ENCODE results near the gene LARP1.
"Not testable (repeated sequence)": the region's sequence is repeated elsewhere in the genome, so short reads cannot be mapped to it uniquely, and the experiment has no call there.

The LARP1 gene

DNA sequence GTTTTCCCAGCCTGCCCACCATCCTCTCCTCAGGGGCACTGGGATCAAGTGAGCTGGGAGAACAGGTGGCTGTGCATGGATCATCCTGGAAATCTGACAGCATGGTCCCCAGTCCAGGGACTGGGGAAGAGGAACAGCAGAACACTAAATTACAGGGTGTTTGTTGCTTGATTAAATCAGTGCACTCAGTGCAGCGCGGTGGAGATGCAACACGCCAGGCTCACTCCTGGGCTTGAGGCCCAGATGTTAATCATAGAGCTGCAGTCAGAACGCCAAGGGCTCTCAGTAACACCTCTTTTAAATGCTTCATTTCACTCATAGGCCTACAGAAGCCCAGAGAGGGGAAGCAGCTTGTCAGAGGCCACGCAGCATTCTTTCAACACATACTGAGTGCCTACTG, 14.2 kb upstream of the LARP1 start:
- TF ChIP-seq POLR2AphosphoS5 (IDR thresholded peaks at IDR 0.05; ENCODE audit: borderline replicate concordance, low read depth, low read length) = no peak
- TF ChIP-seq EZH2 (IDR thresholded peaks at IDR 0.05) = no peak
- no peak for TF ChIP-seq FOXP2 (optimal IDR thresholded peaks at IDR 0.05; ENCODE audit: control extremely low read depth, extremely low read length, insufficient read depth)
- no peak overlapping the region for H3K9ac ChIP-seq (ENCODE audit: insufficient read length)
- no peak overlapping the region for H3K27ac ChIP-seq
- DNase-seq (ENCODE audit: low read depth, low spot score) = no peak
- H3K9me3 ChIP-seq (ENCODE audit: low read depth, low read length) = no peaks in the 10 kb centered on the region
- no peak overlapping the region for H3K4me3 ChIP-seq
- H3K36me3 ChIP-seq (ENCODE audit: insufficient read depth, low read length) = no peaks in the 10 kb centered on the region

DNA sequence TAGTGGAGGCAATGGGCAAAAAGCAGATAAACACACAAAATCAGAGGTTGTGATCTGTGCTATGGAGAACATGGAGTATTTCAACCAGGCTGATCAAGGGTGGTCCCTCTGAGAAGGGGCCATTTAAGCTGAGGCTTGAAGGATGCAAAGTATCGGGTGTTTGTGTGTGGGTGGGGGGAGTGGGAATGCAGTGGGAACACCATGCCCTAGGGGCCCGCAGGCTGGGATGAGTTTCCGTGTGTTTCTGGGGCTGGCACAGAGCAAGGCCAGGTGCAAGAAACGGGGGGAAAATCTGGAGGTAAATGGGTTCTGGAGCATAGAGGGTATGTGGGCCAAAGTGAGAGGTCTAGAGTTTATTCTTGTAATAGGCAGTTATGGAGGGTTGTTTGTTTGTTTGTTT, 13.8 kb upstream of the LARP1 start:
- TF ChIP-seq EZH2 (IDR thresholded peaks at IDR 0.05) (no peak), POLR2AphosphoS5 (IDR thresholded peaks at IDR 0.05; ENCODE audit: borderline replicate concordance, low read depth, low read length) (no peak), FOXP2 (optimal IDR thresholded peaks at IDR 0.05; ENCODE audit: control extremely low read depth, extremely low read length, insufficient read depth) (no peak)
- Histone ChIP-seq H3K36me3 (ENCODE audit: insufficient read depth, low read length) (no peaks in the 10 kb centered on the region), H3K9ac (ENCODE audit: insufficient read length) (no peak overlapping the region), H3K9me3 (ENCODE audit: low read depth, low read length) (no peaks in the 10 kb centered on the region), H3K4me3 (no peak overlapping the region), H3K27ac (no peak overlapping the region)
- DNase-seq (ENCODE audit: low read depth, low spot score) = no peak

DNA sequence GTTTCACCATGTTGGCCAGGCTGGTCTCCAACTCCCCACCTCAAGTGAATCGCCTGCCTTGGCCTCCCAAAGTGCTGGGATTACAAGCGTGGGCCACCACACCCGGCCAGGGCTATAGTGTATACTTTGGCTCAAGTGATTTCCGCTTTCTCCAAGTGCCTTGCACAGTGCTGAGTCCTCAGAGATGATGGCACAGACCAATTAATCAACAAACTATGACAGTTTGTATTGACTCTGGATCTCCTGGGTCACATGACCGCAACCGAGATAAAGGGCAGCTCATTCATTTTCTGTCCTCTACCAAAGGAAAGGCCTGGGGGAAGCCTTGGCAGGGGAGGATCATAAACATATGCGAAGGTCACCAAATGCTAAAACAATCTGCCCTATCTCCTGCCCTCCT, 11.4 kb upstream of the LARP1 start:
- TF ChIP-seq EZH2 (IDR thresholded peaks at IDR 0.05) (no peak), POLR2AphosphoS5 (IDR thresholded peaks at IDR 0.05; ENCODE audit: borderline replicate concordance, low read depth, low read length) (no peak), FOXP2 (optimal IDR thresholded peaks at IDR 0.05; ENCODE audit: control extremely low read depth, extremely low read length, insufficient read depth) (no peak)
- H3K36me3 ChIP-seq (ENCODE audit: insufficient read depth, low read length) = no peaks in the 10 kb centered on the region
- no peak overlapping the region for H3K27ac ChIP-seq
- H3K9me3 ChIP-seq (ENCODE audit: low read depth, low read length) = no peaks in the 10 kb centered on the region
- no peak for DNase-seq (ENCODE audit: low read depth, low spot score)
- H3K4me3 ChIP-seq = no peak overlapping the region
- no peak overlapping the region for H3K9ac ChIP-seq (ENCODE audit: insufficient read length)

DNA sequence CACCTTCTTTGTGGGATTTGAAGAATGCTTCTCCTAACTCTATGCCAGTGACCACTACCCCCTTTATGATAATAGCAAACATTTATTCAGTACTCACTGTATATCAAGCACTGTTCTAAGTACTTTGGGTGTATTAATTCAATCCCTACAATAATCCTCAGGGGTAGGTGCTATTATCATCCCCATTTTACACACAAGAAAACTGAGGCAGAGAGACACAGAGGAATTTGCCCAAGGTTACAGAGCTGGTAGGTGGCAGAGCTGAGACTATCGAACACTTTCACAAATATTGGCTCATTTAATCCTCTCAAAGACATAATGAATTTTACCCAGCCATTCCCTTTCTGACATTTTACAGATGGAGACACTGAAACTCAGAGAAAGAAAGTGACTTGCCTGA, 9.8 kb upstream of the LARP1 start:
- Histone ChIP-seq H3K4me3 (no peak overlapping the region), H3K9ac (ENCODE audit: insufficient read length) (no peak overlapping the region), H3K9me3 (ENCODE audit: low read depth, low read length) (no peaks in the 10 kb centered on the region), H3K27ac (no peak overlapping the region), H3K36me3 (ENCODE audit: insufficient read depth, low read length) (no peaks in the 10 kb centered on the region)
- DNase-seq (ENCODE audit: low read depth, low spot score) = no peak
- no peak for TF ChIP-seq POLR2AphosphoS5 (IDR thresholded peaks at IDR 0.05; ENCODE audit: borderline replicate concordance, low read depth, low read length)

DNA sequence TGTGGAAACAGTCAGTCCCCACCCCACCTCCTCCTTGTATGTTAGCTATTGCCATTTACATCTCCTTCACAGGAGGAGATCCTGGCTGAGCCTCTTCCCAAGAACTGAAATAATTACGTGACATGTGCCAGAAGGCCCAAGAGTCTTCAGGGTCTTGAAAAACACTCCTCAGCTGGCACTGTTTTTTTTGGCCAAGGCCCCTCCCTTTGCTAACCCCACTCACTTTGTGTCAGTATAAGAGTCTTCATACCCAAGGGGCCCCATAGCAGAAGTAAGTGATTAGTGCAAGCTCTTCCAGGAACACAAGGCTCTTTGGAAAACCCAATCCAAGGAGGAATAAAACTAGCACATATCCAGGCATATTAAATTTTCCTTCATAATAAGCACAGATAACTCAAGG, 5.7 kb upstream of the LARP1 start:
- H3K9me3 ChIP-seq (ENCODE audit: low read depth, low read length) = no peaks in the 10 kb centered on the region

DNA sequence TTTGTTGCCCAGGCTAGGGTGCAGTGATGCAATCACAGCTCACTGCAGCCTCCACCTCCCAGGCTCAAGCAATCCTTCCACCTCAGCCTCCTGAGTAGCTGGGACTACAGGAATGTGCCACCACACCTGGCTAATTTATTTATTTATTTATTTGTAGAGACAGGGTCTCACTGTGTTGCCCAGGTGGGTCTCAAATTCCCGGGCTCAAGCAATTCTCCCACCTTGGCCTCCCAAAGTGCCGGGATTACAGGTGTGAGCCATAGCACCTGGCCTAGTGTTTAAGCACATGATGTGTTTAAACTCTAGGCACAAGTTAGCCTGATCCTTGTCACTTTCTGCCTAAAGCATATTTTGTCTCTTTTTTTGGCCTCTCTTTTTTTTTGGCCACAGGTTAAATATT, 4.5 kb upstream of the LARP1 start:
- H3K9ac ChIP-seq (ENCODE audit: insufficient read length); H3K9me3 ChIP-seq (ENCODE audit: low read depth, low read length); DNase-seq (ENCODE audit: low read depth, low spot score); H3K27ac ChIP-seq; H3K4me3 ChIP-seq; H3K36me3 ChIP-seq (ENCODE audit: insufficient read depth, low read length): not testable (repeated sequence)

More for the DNA sequence above, 5.7 kb upstream of the LARP1 start:
- Histone ChIP-seq H3K4me3 (no peak overlapping the region), H3K9ac (ENCODE audit: insufficient read length) (no peak overlapping the region), H3K27ac (no peak overlapping the region), H3K36me3 (ENCODE audit: insufficient read depth, low read length) (no peaks in the 10 kb centered on the region)
- TF ChIP-seq POLR2AphosphoS5 (IDR thresholded peaks at IDR 0.05; ENCODE audit: borderline replicate concordance, low read depth, low read length) (no peak), EZH2 (IDR thresholded peaks at IDR 0.05) (no peak), FOXP2 (optimal IDR thresholded peaks at IDR 0.05; ENCODE audit: control extremely low read depth, extremely low read length, insufficient read depth) (no peak)
- DNase-seq (ENCODE audit: low read depth, low spot score) = no peak

DNA sequence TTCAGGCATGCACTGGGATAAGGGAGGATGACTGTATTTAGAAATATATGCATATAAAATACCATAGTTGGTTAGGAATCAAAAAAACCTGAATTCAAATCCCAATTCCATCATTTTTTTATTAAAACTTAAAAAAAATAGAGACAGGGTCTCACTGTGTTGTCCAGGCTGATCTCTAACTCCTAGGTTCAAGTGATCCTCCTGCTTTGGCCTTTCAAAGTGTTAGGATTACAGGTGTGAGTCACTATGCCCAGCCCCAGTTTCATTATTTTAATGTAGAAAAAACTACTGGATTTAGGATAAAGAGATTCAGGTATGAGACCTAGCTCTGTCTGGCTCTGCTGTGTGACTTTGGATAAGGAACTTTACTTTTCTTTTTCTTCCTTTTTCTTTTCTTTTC, 3.3 kb upstream of the LARP1 start:
- no peaks in the 10 kb centered on the region for H3K36me3 ChIP-seq (ENCODE audit: insufficient read depth, low read length)
- DNase-seq (ENCODE audit: low read depth, low spot score) = no peak
- no peak overlapping the region; the same call in 1 of the 2 replicates for H3K27ac ChIP-seq
- no peak overlapping the region for H3K9ac ChIP-seq (ENCODE audit: insufficient read length)
- no peaks in the 10 kb centered on the region for H3K9me3 ChIP-seq (ENCODE audit: low read depth, low read length)
- TF ChIP-seq FOXP2 (optimal IDR thresholded peaks at IDR 0.05; ENCODE audit: control extremely low read depth, extremely low read length, insufficient read depth) = no peak
- H3K4me3 ChIP-seq = no peak overlapping the region

DNA sequence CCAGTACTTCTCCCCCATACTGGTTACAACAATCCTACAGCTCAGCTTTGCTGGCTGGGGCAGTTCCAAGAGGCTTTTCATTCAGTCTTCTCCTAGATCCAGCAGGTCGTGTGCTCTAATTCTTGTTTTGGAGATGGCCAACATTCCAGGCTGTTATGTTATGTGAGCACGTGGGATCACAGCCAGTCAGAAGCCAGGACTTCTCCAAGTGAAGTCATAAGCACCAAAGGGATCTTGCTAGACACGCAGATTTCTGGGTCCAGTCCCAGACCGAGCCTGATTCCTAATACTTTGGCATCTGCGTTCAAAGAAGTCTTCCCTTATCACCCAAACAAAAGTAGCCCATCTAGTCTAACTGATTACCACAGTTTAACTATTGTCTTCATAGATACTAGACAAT, 1.4 kb upstream of the LARP1 start:
- Histone ChIP-seq H3K27ac (peak overlapping the region; percentile 97), H3K9me3 (ENCODE audit: low read depth, low read length) (no peaks in the 10 kb centered on the region), H3K36me3 (ENCODE audit: insufficient read depth, low read length) (no peaks in the 10 kb centered on the region), H3K4me3 (peak overlapping the region; percentile 91), H3K9ac (ENCODE audit: insufficient read length) (peak overlapping the region; percentile 100)
- TF ChIP-seq FOXP2 (optimal IDR thresholded peaks at IDR 0.05; ENCODE audit: control extremely low read depth, extremely low read length, insufficient read depth) (no peak), EZH2 (IDR thresholded peaks at IDR 0.05) (no peak), POLR2AphosphoS5 (IDR thresholded peaks at IDR 0.05; ENCODE audit: borderline replicate concordance, low read depth, low read length) (peak; percentile 9; the same call in 1 of the 2 replicates)
- no peak for DNase-seq (ENCODE audit: low read depth, low spot score)

DNA sequence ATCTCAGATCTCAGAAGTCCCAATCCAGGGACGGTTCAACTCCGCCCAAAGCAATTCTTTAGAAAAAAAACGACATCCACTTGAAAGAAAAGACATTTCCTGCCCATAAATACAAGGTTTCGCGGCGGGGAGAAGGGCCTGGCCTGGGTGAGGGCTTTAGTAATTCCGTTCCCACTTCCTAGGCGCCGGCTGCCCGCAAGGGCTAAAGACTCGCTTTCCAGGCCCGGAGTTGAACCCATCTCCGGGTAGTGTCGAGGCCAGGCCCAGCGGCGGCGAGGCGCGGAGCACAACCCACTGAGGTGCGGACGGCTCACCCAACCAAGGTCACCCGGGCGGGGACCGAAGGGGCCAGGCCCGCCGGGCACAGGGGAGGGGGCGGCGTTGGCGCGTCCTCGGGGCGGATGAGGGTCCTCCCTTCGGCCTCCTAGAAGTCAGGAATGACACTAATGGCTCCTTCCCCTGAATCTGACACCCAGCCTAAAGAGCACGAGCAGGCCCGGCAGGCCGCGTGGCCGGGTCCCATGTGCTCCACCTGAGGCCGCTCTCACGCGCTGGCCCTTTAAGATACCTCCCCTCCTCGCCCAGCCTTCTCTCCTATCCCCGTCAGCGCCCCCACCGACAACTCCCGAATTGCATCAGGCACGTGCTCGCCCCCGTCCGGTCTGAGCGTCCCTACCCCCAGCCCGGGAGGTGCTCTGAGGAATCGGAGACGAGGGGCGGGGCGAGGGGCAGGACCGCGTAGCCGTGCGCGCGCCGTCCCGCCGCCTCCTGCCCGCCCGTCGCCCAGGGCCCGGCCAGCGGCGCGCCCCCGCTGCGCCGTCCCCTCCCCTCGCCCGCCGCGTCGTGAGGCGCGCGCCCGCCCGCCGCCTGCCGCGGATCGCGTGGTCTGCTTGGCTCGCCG, 467 bp upstream of the LARP1 start:
- peak overlapping the region; percentile 99 for H3K4me3 ChIP-seq
- H3K36me3 ChIP-seq (ENCODE audit: insufficient read depth, low read length) = 0 out of 2 replicates have a peak, but pooled peaks cover 6% of the 10 kb centered on the region
- DNase-seq (ENCODE audit: low read depth, low spot score) = peak; percentile 82
- peak overlapping the region; percentile 100 for H3K9ac ChIP-seq (ENCODE audit: insufficient read length)
- no peak for TF ChIP-seq EZH2 (IDR thresholded peaks at IDR 0.05)
- TF ChIP-seq POLR2AphosphoS5 (IDR thresholded peaks at IDR 0.05; ENCODE audit: borderline replicate concordance, low read depth, low read length) = peak; percentile 75
- peak; percentile 53 for TF ChIP-seq FOXP2 (optimal IDR thresholded peaks at IDR 0.05; ENCODE audit: control extremely low read depth, extremely low read length, insufficient read depth)
- H3K27ac ChIP-seq = peak overlapping the region; percentile 97
- no peaks in the 10 kb centered on the region for H3K9me3 ChIP-seq (ENCODE audit: low read depth, low read length)
